H7 (cell line): Measurements from ENCODE around the gene CFTR. TPM values are rescaled to one million over a fixed set of nuclear protein-coding genes. Genes with fewer than 3 reads are reported as not detected.
"Not testable (repeated sequence)": the region's sequence is repeated elsewhere in the genome, so short reads cannot be mapped to it uniquely, and the experiment has no call there.

ENCODE experiments used
- DNase-seq: peaks from one replicate; pipeline ENCODE4 v3.0.0; 2012
- H3K27me3 ChIP-seq: 2 replicates; pipeline ENCODE4 v1.6.0; 2011; ENCODE audit warnings: mild to moderate bottlenecking, low read length; ENCODE audit not compliant: control insufficient read depth, insufficient read depth
- H3K36me3 ChIP-seq: replicated peaks from 2 replicates; pipeline ENCODE4 v1.5.1; 2011; ENCODE audit warnings: low read length; ENCODE audit not compliant: control insufficient read depth, insufficient read depth
- H3K4me3 ChIP-seq: 2 replicates; pipeline ENCODE4 v1.5.1; 2011; ENCODE audit warnings: low read depth, mild to moderate bottlenecking, control low read depth, low read length, moderate library complexity; ENCODE audit not compliant: insufficient read depth
- total RNA-seq: library from RNA; depleted of rRNA; stranded (reverse); fragments of >200 nt; shearing (Covaris generic); gene quantifications from 2 replicates; pipeline ENCODE4 v1.2.3, GENCODE V29; 2014

CFTR gene
- total RNA-seq, 1 experiment from 2014 or later, result 0.17 TPM

GRCh38 chr7:117688126-117688525, 208.3 kb downstream of the CFTR start:
- no peak for DNase-seq
- H3K4me3 ChIP-seq, result no peak overlapping the region
- no peaks in the 10 kb centered on the region for H3K36me3 ChIP-seq
- H3K27me3 ChIP-seq, result no peaks in the 10 kb centered on the region

DNA sequence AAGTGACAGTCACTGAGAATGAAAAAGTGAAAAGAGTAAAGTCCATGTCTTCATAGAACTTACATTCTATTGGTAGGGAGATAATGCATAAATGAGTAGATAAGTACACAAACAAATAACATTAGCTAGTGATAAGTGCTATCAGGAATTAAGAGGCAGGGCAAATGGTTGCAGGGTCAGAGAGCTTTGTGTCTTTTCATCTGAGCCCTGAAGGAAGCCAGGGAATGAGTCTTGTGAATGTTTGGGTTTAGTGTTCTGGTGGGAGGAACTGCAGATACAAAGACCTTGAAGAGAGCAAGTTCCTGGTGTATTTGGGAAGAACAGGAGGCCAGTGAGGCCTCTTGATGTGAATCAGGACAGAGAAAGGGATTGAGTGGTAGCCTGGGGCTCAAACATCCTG, 209.6 kb downstream of the CFTR start:
- H3K36me3 ChIP-seq, result no peaks in the 10 kb centered on the region

GRCh38 chr7:117690147-117690546, 210.3 kb downstream of the CFTR start:
- no peaks in the 10 kb centered on the region for H3K36me3 ChIP-seq
- H3K4me3 ChIP-seq, result no peak overlapping the region
- no peaks in the 10 kb centered on the region for H3K27me3 ChIP-seq
- DNase-seq, result no peak

More for the DNA sequence above, 209.6 kb downstream of the CFTR start:
- DNase-seq, result no peak
- Histone ChIP-seq H3K27me3 (no peaks in the 10 kb centered on the region), H3K4me3 (no peak overlapping the region)

DNA sequence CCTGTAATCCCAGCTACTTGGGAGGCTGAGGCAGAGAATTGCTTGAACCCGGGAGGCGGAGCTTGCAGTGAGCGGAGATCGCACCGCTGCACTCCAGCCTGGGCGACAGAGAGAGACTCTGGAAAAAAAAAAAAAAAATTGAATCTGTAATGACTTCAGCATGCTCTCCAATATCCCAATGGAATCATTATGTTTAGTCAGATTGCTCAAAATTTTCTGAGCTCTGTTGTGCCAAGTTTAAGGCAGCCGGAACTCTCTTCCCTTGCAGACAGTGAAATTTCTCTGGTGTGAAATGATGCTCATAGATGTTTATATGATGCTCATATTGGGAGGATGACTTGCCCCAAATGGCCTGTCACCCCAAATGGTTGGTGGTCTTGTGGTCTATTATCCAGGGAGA, 212.5 kb downstream of the CFTR start:
- H3K27me3 ChIP-seq, result no peaks in the 10 kb centered on the region
- DNase-seq, result no peak
- H3K36me3 ChIP-seq, result no peaks in the 10 kb centered on the region
- no peak overlapping the region for H3K4me3 ChIP-seq

DNA sequence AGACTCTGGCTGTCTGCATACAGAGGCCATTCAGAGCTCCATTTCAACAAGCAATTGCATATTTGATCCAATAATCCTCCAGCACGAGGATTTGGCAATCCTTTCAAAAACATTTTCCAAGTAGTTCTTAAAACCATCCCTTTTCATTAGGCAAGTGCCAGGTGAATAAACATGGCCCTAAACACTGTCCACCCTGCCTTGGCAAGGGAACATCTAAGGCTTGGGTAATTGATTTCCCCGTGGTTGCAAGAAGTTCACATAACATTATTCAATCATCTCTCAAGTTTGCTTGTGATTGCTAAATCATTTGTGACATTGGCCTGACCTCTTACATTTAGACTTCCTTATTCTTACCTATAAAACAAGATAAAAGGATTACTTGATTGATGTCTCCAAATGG, 218.2 kb downstream of the CFTR start:
- no peaks in the 10 kb centered on the region for H3K36me3 ChIP-seq
- no peak overlapping the region for H3K4me3 ChIP-seq
- no peaks in the 10 kb centered on the region for H3K27me3 ChIP-seq
- DNase-seq, result no peak

- no peak overlapping the region for H3K4me3 ChIP-seq
- H3K27me3 ChIP-seq, result no peaks in the 10 kb centered on the region
- H3K36me3 ChIP-seq, result no peaks in the 10 kb centered on the region
- no peak for DNase-seq
These were observed 224.2 kb downstream of the CFTR start for GRCh38 chr7:117704063-117704462.

GRCh38 chr7:117705630-117706029, 225.8 kb downstream of the CFTR start:
- no peaks in the 10 kb centered on the region for H3K36me3 ChIP-seq
- H3K4me3 ChIP-seq, result no peak overlapping the region
- H3K27me3 ChIP-seq, result no peaks in the 10 kb centered on the region
- no peak for DNase-seq

DNA sequence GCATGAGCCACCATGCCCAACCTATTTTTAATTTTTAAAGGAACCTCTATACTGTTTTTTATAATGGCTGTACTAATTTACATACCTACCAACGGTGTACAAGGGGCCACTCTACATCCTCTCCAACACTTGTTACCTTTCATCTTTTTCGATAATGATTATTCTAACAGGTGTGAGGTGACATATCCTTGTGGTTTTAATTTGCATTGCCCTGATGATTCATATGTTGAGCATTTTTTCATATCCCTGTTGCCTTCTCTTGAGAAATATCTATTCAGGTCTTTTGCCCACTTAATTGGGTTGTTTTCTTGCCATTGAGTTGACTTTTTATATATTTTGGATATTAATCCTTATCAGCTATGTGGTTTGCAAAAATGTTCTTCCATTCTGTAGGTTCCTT, 226.4 kb downstream of the CFTR start:
- Histone ChIP-seq H3K4me3 (no peak overlapping the region), H3K36me3 (no peaks in the 10 kb centered on the region), H3K27me3 (no peaks in the 10 kb centered on the region)
- DNase-seq, result no peak

DNA sequence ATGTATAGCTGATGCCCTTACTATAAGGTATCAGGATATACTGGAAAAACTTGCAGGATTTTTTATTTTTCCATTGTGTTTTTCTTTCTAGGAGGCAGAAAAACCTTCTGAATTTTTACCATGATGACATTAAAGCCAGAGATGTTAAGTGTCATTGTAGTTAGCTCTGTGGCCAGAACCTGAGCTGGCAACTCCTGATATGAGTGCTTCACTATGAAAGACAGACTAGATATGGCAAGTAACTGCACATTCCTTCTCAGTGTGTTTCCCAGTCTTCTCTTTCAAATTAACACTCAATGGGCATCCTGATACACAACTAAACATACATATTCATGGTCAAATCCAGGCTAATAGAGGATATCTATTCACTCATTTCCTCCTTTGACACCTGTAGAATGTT, 227.3 kb downstream of the CFTR start:
- no peaks in the 10 kb centered on the region for H3K36me3 ChIP-seq
- H3K27me3 ChIP-seq, result no peaks in the 10 kb centered on the region
- no peak overlapping the region for H3K4me3 ChIP-seq
- no peak for DNase-seq

- not testable (repeated sequence) for DNase-seq, H3K36me3 ChIP-seq, H3K27me3 ChIP-seq, H3K4me3 ChIP-seq
These were observed 228.3 kb downstream of the CFTR start for GRCh38 chr7:117708173-117708572.

- no peak for DNase-seq
- no peak overlapping the region for H3K4me3 ChIP-seq
- no peaks in the 10 kb centered on the region for H3K27me3 ChIP-seq
- no peaks in the 10 kb centered on the region for H3K36me3 ChIP-seq
These were observed 231.7 kb downstream of the CFTR start for GRCh38 chr7:117711556-117711955.

DNA sequence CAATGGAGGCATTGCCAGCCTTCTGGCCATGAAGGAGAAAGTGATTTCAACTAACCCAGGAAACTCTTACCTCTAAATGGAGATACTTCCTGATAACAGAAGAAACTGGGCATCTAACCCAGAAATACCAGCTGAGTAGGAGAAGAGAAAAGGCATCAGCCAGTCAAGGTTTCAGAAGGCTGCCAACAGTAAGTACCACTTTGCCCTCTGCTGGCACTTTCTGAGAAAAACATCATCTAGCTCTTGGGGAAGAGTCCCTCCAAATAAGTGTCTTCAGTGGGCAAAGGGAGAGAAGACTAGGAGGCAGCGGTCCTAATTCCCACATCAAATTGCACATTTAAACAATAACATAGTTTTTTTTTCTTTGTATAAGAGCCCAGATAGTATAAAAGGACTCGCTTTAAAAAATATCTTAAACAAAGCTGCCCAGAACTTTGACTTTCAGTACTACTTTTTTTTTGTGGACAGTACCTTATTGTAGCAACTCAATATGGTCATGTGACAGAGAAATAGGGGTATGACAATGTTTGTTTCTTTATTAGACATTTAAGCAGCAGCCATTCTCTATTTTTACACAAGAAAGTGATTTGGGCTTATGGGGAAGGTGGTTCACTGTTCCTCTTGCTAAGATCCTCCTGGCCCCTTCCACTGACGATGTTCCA, 236.1 kb downstream of the CFTR start:
- no peaks in the 10 kb centered on the region for H3K27me3 ChIP-seq
- peak; percentile 44 for DNase-seq
- no peaks in the 10 kb centered on the region; the same call in 1 of the 2 replicates for H3K36me3 ChIP-seq
- H3K4me3 ChIP-seq, result no peak overlapping the region

DNA sequence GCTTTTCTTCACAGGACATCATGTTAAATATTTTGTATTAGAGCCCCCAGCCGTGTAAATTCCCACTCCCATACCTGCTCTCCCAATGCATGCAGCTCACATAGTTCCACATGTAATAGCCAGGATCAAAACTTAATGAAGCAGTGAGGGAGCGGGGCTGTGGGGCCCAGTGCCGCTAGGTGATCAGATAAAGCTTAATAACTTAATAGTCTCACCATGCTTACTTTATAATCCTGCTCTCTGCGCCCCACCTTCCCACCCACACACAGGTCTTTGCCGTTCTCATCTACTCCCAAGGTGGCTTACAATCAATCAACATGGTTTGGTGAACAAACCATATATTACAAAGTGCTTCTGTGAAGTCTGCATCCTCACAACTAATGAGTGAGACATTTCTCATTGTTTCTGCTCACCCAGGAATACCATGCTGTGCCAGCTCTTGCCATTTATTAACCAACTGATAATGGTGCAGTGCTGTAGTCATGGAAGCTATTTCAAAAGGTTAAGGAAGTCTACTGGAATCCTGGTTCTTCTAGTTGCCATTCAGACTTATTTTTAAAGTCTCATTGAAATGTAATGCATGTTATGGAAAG, 237.0 kb downstream of the CFTR start:
- Histone ChIP-seq H3K36me3 (no peaks in the 10 kb centered on the region; the same call in 1 of the 2 replicates), H3K27me3 (no peaks in the 10 kb centered on the region), H3K4me3 (no peak overlapping the region)
- DNase-seq, result no peak

GRCh38 chr7:117717357-117717756, 237.5 kb downstream of the CFTR start:
- no peak for DNase-seq
- H3K27me3 ChIP-seq, result no peaks in the 10 kb centered on the region
- H3K4me3 ChIP-seq, result no peak overlapping the region
- H3K36me3 ChIP-seq, result no peaks in the 10 kb centered on the region; the same call in 1 of the 2 replicates
